Stimulated activated CD8-positive, alpha-beta memory T cell treated with anti-CD3 and anti-CD28 coated beads, Interleukin-7, amount 100 ng/mL, for 48 hours (primary cell): ENCODE data around the gene NDUFS6.
"Not testable (repeated sequence)": the region's sequence is repeated elsewhere in the genome, so short reads cannot be mapped to it uniquely, and the experiment has no call there.

Experiments used
- DNase-seq, 2 donors: peaks; one replicate each; pipeline ENCODE4 v3.0.0-alpha.2; 2020; ENCODE audit warnings: low read depth in 1 of 2; ENCODE audit errors: extremely low read depth in 1 of 2

NDUFS6 gene

DNA sequence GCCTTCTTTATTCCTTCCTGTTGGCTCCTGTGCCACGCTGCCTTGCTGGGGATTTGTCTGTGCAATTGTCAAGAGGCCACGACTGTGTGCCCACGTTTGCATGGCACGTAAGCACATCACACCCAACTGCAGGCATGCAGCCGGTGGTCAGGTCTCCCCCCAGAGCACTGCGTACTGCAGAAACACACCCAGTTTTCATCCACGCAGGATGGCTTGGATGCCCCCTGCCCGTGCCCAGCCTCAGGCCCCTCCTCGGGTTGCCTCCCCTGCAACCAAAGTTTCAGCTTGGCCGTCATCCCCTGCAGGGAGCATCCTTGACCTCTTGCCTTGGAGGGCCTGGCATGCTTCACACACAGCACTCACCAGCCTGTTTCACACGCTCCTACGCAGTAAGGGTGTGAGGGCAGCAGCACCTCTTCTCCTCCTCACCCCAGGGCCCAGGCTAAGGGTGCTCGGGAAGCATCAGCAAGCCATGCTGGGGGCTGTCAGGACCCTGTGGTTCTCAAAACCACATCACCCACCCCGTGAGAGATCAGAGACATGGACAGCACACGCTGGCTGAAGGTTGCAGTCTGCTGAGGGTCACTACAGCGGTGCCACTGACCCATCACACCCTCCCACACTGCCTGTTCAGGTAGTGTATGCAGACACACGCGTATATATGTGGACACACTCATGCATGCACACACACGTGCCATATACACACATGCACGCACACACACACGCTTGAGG lies 4.7 kb upstream of the NDUFS6 start:
- DNase-seq = no peak

DNA sequence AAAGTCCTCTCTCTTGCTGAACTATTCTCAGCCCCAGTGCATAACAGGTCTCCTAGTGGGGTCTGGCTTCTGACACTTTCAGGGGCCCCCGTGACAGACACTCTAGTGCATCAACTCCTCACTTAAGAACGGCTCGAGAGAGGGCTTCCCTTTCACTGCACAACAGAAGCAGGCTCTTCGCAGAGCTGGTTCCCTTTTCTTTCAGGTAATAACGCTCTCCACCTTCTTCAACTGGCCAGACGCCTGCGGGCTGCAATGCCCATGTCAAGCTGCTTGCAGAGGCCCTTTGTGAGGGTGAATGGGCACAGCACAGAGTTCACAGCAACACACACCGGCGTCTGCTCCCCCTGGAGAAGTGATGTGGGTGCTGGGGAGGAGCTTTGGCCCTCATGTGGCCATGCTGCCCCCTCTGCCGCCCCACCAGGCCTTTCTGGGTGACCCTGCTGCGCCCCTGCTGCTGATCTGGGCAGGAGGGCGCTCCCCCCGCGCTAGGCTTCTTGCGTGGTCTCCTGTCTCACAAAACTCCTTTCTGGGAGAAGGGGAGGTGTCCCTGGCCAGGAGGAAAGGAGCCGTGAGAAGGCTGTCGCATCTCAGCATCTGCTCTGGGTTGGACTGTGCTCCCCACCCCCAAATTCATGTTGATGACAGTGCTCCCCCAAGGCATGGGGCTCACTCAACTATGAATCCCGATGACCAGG lies 4.0 kb upstream of the NDUFS6 start:
- DNase-seq = no peak

DNA sequence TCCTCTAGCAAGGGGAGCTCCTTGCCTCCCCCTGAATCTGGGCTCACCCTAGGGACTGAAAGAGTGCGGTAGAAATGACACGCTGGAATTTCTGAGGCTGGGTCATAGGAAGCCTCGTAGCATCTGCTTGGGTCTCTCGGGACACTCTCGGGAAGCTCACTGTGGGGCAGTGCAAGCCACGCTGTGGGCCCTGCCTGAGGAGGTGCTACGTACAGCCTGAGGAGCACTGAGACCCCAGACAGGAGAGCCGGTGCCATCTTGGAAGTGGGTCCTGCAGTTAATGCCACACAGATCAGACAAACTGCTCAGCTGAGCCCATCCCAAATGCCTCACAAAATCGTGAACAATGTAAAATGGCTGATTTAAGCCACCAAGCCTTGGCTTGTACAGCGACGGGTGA lies 3.4 kb upstream of the NDUFS6 start:
- DNase-seq = no peak

DNA sequence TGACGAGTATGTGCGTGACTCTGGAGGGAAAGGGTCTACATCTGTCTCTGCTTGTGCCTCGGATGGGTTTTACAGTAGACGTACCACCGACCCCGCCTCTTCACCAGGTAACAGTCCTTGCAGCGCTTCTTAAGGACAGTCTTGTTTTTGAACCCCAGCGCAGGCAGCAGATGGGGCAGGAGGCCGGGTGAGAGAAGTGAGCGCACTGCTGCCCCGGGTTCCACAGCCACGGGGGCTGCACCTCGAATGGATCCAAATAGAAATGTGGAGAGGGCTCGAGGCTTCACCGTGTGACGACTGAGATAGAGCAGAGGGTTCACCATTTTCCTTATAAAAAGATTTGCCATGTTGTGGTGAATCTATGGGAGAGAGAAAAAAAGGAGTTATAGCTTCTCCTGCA lies 2.6 kb upstream of the NDUFS6 start:
- not testable (repeated sequence) for DNase-seq

DNA sequence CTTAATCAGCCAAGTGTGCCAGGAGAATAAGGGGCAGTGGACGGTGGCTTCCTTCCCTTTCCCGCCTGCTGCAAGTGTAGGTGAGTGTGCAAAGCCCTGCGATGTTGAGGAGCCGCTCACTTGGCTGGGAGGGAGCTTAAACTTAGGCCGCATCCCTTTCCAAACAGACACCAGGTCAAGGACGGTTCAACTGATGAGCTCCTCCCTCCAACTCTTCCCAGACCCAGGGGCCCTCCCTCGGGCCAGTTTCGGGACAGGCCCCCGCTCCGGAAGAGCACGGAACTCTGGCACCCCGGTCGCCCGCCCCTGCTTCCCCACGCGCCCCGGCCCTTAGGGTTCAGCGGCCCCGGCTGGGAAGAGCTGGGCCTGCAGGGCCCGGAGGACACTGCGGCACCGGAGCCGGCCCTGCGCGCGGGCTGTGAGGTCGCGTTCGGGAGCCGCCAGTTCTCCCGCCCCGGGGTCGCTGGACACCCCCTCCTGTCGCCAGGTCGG lies 2.1 kb upstream of the NDUFS6 start:
- DNase-seq = no peak

DNA sequence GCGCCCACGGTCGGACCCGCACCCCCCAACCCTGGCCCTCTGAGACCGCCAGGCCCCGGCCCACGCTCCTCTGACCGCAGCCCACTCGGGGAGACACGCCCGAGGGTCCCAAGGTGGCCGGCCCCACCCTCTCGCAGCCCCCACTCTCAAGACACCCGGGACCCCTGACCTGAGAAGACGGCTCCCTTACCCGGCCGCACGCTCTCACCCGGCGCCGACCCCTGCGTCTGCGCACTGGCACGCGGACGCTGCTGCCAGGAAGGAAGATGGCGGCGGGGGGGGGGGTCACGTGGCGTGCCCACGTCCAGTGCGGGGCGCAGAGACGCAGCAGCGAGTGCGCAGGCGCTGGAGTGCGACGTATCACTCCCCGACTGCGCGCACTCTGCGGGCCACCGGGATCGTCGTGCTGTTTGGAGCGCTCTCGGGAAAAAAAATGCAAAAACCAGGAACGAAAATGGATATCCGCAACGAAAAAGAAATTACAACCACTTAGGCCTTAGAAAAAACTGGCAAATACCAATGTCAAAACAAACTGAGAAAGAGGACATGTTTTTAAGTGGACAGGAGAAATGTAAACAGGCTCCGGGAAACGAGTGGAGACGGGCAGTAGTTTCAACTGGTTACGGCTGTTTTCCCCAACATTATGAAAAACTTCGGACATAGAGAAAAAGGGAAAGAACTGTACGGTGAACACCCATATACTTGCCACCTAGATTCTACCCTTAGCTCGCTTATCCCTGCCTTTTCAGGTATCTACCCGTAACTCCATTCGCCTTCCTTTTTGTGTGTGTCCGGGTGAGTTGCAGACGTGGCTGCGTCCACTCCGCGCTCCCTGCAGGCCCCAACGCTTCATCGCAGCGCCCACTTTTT lies 1.4 kb upstream of the NDUFS6 start, which contains the start of gene MRPL36:
MRPL36 (minus strand) TSS at position 236 of the 870 bp plus-strand sequence. CDS start 902 bp downstream, outside the sequence.
- peak; percentile 82 to 88 for DNase-seq

DNA sequence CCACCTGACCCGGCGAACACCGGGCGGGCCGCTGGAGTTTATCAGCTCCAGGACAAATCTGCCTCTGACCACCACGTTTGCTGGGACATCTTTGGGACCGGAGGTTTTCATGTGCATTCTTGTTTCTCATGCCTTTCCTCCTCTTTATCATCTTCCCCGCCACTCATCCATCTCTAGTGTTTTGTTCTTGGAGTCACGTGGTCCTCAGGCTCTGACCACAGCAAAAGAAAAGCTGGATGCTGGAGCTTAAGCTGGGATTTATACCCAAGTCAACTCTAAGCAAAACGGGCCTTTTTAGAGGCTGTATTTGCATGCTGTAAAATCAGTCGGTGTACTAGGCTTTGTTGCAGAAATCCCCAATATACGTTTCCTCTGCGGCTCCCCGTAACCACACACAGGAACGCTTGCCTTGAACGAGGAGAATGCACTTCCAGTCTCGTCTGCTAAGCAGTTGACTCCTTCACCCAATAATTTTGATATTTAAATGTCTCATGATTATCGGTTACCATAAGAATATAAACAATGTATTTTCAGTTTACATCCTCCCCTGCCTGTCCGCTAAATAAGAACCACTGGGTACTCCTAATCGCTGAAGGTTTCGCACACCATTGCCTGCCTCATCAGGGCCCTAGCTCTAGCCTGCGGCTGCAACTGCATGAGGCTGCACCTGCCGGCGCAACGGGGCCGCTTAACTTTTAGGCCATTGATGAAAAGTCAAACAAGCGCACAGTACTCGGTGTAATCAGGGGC lies 560 bp upstream of the NDUFS6 start:
- DNase-seq = no peak

DNA sequence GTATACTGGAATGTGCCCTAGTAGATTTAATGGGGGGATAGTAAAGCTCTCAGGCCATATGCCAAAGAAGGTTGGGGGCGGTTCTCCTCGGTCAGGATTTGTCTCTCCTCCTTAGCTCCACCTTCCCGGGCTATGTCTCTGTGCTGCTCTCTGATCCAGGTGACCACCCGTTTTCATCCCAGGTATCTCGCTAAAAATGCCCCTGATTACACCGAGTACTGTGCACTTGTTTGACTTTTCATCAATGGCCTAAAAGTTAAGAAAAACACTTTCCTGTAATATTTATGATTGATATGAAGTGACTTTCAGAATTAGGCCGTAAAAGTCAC lies 724 bp downstream of the NDUFS6 start:
- no peak for DNase-seq

DNA sequence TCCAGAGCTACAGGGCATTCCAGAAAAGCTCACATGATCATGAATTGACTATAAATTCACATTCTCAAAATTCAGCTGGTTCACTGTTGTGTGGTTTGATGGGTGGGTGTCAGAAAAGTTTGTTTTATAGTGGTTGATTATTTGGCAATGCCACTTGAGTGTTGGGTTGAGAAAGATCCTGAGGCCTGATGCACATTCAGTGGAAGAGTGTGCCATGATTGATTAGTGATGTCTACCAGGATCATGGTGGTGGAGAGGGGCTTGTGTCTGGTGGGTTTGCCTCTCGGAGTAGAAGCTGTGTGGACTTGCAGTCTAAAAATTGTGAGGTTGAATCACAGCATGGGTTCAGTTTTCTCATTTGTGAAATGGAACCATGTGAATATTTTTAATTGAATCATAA lies 2.0 kb downstream of the NDUFS6 start:
- no peak for DNase-seq

DNA sequence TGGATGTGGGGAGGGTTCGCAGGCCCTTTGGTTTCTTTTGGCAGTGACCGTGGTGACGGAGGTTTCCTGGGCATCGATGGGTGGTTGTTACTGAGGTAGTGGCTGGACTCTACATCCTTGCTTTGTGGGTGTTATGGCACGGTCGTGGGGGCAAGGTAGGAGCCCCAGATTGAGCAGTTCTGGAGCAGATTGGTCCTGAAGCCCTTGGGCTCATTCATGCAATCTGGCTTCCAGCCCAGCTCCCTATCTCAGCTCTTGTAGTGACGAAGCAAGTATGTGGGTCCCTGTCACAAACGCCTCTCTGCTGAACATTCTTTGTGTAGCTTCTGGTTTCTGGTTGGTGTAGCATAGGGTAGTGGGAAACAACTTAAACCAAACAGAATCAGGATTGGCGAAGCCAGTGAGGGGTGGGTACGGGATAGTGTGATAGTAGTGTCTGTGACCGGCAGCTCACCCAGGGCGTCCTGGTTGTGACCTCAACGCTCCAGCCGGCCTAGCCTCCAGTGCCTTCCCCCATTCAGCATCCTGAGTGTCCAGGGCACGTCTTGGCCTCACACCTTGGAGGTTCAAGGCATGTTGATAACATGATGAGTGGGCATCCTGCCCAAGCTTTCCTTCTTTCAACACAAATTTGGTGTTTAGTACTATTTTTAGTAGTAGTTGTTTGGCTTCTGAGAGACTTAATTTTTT lies 2.9 kb downstream of the NDUFS6 start:
- DNase-seq = no peak

DNA sequence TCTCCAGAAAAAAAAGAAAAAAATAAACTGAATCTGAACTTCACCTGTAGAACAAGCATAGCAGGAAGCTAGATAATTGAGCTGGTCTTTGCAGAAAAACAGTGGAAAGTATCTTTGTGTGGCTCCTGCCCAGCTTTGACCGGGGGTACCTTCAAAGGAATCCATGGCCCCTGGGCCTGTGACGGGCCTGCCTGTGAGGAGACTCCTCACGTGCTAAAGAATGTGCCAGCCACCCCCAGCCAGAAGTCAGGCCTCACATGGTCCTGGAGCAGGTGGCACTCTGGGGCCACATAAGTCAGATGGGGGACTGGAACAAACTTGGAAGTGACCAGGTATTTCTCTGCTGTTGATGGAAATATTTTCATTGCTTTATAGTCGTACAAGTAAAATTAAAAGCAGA lies 4.1 kb downstream of the NDUFS6 start:
- no peak for DNase-seq

DNA sequence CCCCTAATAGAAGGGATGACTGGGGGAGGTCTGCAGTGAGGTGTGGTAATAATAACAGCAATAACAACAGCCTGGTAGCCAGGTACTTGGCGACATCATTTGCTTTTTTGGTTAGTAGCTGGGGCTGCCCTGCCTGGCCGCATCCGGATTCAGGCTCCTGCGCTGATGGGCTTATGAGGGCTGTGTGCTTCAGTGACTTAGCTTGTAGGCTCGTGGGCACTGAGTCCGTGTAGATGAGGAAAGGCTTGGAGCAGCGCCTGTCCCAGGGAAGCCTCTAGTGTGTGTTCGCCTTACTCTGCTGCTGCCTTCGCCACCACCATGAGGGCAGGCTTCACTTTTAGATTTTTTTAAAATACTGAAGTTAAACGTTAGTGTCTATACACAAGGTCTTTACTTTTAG lies 4.5 kb downstream of the NDUFS6 start:
- DNase-seq = no peak

DNA sequence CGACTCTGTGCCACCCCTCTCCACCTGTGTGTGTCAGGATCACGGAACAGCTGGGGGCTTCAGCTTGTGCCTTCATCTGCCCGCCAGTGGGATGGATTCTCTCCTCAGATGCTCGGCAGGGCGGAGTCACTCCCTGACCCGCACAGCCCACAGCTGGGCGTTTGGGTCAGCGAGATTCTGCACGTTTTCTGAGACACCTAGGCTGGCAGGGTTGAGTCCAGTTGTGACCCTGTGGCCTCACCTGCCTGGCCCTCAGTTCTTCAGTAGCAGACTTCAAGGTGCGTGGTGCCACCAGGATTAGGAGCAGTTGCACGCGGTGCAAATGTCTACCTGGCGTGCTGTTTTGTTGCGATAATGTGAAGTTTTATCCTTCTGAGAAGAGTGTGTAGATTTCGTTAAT lies 5.0 kb downstream of the NDUFS6 start:
- DNase-seq = no peak

DNA sequence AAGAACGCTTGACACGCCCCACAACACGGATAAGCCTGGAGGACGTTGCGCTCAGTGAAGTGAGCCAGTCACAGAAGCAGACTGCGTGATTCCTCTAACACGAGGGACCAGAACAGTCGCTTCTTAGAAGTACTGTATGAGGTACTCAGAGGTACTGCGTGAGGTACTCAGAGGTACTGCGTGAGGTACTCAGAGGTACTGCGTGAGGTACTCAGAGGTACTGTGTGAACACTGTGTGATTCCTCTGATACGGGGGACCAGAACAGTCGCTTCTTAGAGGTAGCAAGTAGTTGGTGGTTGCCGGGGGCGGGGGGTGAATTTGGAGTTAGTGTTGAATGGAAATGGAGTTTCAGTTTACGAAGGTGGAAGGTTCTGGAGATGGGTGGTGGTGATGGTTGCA lies 5.8 kb downstream of the NDUFS6 start:
- DNase-seq = no peak

DNA sequence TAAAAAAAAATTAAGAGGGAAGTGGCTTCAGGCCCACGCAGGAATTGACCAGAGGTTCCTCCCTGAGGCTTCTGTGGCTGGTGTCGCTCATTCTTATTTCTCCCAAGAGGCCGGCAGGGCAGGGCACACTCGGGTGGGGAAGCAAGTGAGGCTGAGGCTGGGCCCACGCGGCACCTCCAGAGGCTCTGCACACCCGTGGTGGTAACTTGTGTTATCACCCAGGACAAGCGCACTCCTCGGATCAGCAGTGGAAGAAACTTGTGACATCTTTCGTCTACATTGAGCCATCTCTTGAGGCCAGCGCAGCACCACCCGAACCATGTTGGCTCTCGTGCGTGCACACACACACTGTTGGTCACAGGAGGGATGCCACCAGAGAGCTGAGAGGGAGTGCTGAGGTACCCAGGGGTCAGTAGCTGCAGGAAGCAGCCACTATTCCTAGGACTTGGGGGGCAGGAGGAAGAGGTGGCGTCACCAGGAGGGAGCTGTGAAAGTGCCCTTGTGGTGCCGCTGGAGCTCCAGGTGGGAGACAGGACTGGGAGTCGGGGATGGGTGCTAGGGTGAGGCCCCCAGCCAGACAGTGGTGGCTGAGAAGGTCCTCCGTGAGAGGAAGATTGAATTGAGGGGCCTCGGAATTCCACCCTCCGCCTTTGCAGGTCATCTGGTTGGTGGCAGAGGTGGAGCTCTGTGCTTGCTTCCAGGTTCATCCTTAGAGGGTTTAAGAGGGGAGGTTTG lies 6.4 kb downstream of the NDUFS6 start:
- DNase-seq = no peak

DNA sequence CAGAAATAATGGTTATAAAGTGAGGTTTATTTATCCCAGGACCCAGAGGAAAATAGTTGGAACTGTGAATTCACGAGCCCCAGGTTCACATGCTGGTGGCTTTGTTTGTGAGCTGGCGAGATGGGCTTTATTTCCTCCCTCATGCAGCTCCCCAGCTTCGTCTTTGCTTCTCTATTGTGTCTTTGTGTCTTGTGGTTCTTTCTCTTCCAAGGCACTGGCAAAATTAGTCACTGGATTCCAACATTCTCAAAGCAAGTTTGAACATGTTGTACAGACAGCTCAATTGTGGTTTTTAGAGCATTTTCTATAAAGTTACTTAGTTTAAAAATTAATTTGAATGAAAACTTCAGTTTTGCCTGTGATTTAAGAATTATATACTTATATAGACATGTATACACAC lies 7.2 kb downstream of the NDUFS6 start:
- DNase-seq = no peak

DNA sequence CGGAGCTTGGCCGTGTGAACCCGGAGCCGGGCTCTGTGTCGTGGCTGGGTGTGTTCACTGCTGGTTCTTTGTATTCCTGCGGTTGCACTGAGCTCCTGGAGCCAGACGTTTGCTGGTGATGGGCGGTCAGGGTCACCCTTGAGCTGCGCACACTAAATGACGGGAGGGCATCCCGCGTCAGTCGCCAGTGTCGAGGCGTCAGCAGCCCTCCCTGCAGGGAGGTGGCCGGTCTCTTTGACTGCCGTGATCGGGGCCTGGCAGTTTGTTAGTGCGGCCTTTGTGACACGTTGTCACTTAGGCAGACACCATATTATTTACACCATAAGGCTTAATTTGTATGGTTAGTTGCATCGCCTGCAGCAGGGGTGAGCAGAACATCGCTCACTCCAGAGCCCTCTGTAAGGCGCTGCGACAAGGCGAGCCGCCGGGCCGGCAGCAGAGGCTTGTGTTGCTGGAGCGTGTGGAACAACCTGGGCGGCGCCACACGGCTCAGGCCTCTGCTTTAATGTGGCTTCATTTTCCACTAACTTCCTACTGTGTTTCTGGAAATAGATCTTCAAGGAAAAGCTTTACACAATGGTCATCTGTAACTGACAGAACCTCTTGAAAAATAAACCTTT lies 8.3 kb downstream of the NDUFS6 start:
- no peak for DNase-seq

DNA sequence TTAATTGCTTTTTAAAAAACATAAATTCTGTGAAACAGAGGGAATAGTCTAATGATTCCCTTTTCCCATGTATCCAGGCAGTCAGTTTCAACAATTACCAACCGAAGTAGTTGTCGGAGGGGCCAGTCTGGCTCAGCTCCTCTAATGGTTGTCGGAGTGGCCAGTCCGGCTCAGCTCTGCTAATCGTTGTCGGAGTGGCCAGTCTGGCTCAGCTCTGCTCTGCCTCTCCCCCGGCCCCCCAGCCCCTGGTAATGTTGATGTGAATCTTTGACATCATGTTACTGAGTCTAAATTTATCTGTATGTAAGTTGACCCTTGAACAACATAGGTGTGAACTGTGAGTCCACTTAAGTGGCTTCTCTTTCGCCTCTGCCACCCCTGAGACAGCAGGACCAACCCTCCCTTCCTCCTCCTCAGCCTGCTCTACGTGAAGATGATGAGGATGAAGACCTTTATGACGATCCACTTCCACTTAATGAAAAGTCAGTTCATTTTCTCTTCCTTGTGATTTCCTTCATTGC lies 9.4 kb downstream of the NDUFS6 start:
- no peak for DNase-seq
